Activated naive CD8-positive, alpha-beta T cell treated with anti-CD3 and anti-CD28 coated beads, Interleukin-2, amount 50 U/mL, for 16 hours (primary cell): Measurements from ENCODE around the gene TRAF1.

Experiments
- DNase-seq: peaks from one replicate; pipeline ENCODE4 v3.0.0-alpha.2; 2020; ENCODE audit warnings: low read depth, low spot score

Gene TRAF1

GRCh38 chr9:120910643-120911042, 16.0 kb downstream of the TRAF1 start:
- no peak for DNase-seq

GRCh38 chr9:120909904-120910303, 16.7 kb downstream of the TRAF1 start:
- DNase-seq = no peak

GRCh38 chr9:120905315-120906164, 21.1 kb downstream of the TRAF1 start:
- no peak for DNase-seq

GRCh38 chr9:120904978-120905301, 21.7 kb downstream of the TRAF1 start:
- DNase-seq = no peak

- no peak for DNase-seq
These were observed 22.3 kb downstream of the TRAF1 start for GRCh38 chr9:120904061-120904977.

GRCh38 chr9:120902569-120903535, 23.7 kb downstream of the TRAF1 start:
- no peak for DNase-seq

- no peak for DNase-seq
These were observed 24.6 kb downstream of the TRAF1 start for GRCh38 chr9:120901755-120902568.

GRCh38 chr9:120900824-120901223, 25.8 kb downstream of the TRAF1 start:
- no peak for DNase-seq

- DNase-seq = no peak
These were observed 27.0 kb downstream of the TRAF1 start for GRCh38 chr9:120899490-120900068.

- DNase-seq = no peak
These were observed 28.2 kb downstream of the TRAF1 start for GRCh38 chr9:120898396-120898795.

GRCh38 chr9:120895951-120896350, 30.6 kb downstream of the TRAF1 start:
- no peak for DNase-seq

GRCh38 chr9:120894321-120895148, 32.1 kb downstream of the TRAF1 start:
- DNase-seq = no peak

- DNase-seq = no peak
These were observed 32.8 kb downstream of the TRAF1 start for GRCh38 chr9:120893611-120894307.

GRCh38 chr9:120892748-120893610, 33.6 kb downstream of the TRAF1 start:
- DNase-seq = no peak

GRCh38 chr9:120891884-120892747, 34.5 kb downstream of the TRAF1 start:
- DNase-seq = no peak

- no peak for DNase-seq
These were observed 35.2 kb downstream of the TRAF1 start for GRCh38 chr9:120891245-120891883.
